8988T (cell line): Measurements from ENCODE around the gene ATOX1.

ENCODE experiments used
- DNase-seq: peaks from one replicate; pipeline ENCODE4 v3.0.0; 2011

Gene ATOX1

GRCh38 chr5:151694035-151694485 lies 64.4 kb downstream of the ATOX1 start:
- no peak for DNase-seq
